ENCODE measurements around the gene DNAH1.

GRCh38 chr3:52391096-52391495 lies 75.0 kb downstream of the DNAH1 start:
- TF ChIP-seq CTCF (optimal IDR thresholded peaks at IDR 0.05 in 1 of 3, IDR thresholded peaks at IDR 0.05 in 1 of 3, conservative IDR thresholded peaks at IDR 0.05 in 1 of 3; ENCODE audit: extremely low read depth in 1 of 3, insufficient read depth in 2 of 3, low read length in 3 of 3) (no peak), EZH2 (IDR thresholded peaks at IDR 0.05; ENCODE audit: low read length) (no peak)

All from keratinocyte (primary cell).